Measurements from ENCODE around the gene SP140.
"Not testable (repeated sequence)": the region's sequence is repeated elsewhere in the genome, so short reads cannot be mapped to it uniquely, and the experiment has no call there.

SP140 gene

GRCh38 chr2:230343041-230343624 lies 117.6 kb downstream of the SP140 start:
- in situ Hi-C loops (cut with HindIII; ENCODE audit: low pct_ligation_motif_present, low pct_unique_long_range_greater_than_20kb, low sequenced_read_pairs); DNase-seq: not testable (repeated sequence)

GRCh38 chr2:230343747-230344146 lies 118.2 kb downstream of the SP140 start:
- no peak for DNase-seq
- in situ Hi-C loops (cut with HindIII; ENCODE audit: low pct_ligation_motif_present, low pct_unique_long_range_greater_than_20kb, low sequenced_read_pairs), result no loop called here

- in situ Hi-C loops (cut with HindIII; ENCODE audit: low pct_ligation_motif_present, low pct_unique_long_range_greater_than_20kb, low sequenced_read_pairs), result no loop called here
- DNase-seq, result no peak
Observed at GRCh38 chr2:230346465-230346864, 120.9 kb downstream of the SP140 start.

- in situ Hi-C loops (cut with HindIII; ENCODE audit: low pct_ligation_motif_present, low pct_unique_long_range_greater_than_20kb, low sequenced_read_pairs), result no loop called here
- no peak for DNase-seq
Observed at GRCh38 chr2:230346921-230347533, 121.5 kb downstream of the SP140 start.

DNA sequence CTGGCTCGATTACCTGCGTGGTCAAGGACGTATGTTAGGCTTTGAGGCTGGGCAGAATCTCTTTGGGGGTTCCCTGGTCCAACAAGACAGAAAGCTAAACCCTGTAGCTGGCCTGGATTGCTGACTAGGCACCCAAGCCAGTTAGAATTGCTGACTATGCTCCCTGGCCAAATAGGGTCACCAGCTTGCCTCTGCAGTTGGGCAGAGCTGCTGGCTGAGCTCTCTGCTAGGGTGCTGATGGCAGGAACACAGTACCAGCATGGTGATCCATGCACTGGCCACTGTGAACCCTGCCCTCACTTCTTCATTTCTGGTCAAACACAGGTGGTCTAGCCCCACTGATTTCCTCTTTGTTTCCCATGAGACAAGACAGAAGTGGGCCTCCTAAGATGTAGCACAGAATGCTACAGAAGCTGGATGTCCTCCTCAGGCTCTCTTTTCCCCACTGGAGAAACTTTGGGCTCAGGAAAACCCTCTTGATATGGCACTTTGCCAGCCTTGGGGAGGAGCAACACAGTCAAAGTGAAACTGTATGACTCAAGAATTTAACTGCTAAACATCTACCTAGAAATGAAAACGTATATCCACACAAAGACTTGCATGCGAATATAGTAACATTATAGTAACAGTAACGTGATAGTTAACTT lies 122.2 kb downstream of the SP140 start:
- DNase-seq, result peak; percentile 20
- in situ Hi-C loops (cut with HindIII; ENCODE audit: low pct_ligation_motif_present, low pct_unique_long_range_greater_than_20kb, low sequenced_read_pairs), result no loop called here

GRCh38 chr2:230348787-230349186 lies 123.3 kb downstream of the SP140 start:
- in situ Hi-C loops (cut with HindIII; ENCODE audit: low pct_ligation_motif_present, low pct_unique_long_range_greater_than_20kb, low sequenced_read_pairs), result no loop called here
- DNase-seq, result no peak

DNA sequence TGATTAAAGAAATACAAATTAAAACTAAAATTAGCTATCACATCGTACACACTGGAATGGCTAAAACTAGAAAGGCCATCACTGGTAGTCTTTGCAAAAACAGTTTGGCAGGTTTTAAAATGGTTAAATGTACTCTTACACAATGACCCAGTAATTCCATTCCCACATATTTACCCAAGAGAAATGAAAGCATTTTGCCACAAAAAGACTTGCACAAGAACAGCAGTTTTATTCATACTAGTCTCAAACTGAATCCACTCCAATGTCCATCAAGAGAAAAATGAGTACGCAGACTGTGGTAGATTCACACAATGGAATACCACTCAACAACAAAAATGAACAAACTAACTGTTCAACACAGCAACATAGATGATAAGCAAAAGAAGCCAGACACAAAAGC lies 130.5 kb downstream of the SP140 start:
- in situ Hi-C loops (cut with HindIII; ENCODE audit: low pct_ligation_motif_present, low pct_unique_long_range_greater_than_20kb, low sequenced_read_pairs), result no loop called here
- no peak for DNase-seq

GRCh38 chr2:230358305-230358704 lies 132.8 kb downstream of the SP140 start:
- no peak for DNase-seq
- in situ Hi-C loops (cut with HindIII; ENCODE audit: low pct_ligation_motif_present, low pct_unique_long_range_greater_than_20kb, low sequenced_read_pairs), result no loop called here

GRCh38 chr2:230360028-230360427 lies 134.5 kb downstream of the SP140 start:
- DNase-seq, result no peak
- in situ Hi-C loops (cut with HindIII; ENCODE audit: low pct_ligation_motif_present, low pct_unique_long_range_greater_than_20kb, low sequenced_read_pairs), result no loop called here

GRCh38 chr2:230362030-230362691 lies 136.6 kb downstream of the SP140 start:
- DNase-seq, result no peak
- in situ Hi-C loops (cut with HindIII; ENCODE audit: low pct_ligation_motif_present, low pct_unique_long_range_greater_than_20kb, low sequenced_read_pairs), result no loop called here

Data from ACHN (cell line).